Measurements from ENCODE around the gene PPP6R3.

The PPP6R3 gene

DNA sequence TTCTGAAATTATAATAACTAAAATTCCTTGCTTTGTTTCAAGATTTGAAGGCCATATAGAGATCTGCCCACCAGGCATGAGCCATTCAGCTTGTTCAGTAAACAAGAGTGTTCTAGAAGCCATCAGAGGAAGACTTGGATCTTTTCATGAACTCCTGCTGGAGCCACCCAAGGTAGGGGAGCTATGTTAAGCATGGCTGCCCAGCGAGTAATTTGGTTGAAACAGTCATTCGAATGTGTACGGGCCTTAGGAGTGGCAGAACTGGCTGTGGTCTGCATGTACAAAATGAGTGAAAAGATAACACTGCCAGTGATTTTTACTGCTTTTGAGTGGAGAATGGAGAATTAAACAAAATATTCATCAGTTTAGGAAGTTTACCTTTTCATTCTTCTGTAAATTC is 103.7 kb downstream of the PPP6R3 start:
- DNase-seq (ENCODE audit: low read depth), result no peak

DNA sequence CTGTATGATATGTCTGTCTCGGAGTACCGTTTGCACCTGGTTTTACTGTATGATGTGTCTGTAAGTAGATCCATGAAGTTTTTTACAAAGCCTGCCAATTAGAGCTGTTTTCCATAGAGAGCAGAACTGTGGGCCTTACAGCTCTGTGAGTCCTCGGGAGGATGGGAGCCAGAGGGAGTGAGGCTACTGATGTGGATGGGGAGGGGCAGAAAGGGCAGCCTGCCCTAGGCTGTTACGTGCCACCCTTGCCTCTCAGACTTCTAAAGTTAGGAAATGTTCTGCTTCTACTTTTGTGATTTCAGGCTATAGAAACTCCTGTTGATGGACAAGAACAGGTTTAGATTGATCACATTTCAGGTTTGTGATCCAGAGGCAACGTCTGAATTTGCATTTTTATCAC is 105.2 kb downstream of the PPP6R3 start:
- DNase-seq (ENCODE audit: low read depth), result no peak

DNA sequence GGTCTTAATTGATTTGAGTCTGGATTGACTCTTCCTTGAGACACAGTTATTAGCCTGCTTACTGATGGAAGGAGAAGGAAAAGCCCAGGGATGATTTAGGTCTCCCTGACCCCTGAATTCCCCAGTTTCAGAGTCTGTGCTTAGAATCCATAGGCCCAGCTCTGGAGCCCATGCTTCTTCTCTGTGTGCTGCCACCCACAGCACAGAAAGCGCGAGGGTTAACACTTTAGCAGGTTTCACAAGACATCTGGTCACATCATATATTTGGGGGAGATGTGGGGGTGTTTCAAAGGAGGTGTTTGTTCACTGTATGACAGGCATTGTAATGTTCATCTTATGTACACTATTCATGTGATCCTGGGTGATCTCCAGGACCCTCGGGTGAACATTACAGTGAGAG is 107.0 kb downstream of the PPP6R3 start:
- no peak for DNase-seq (ENCODE audit: low read depth)

DNA sequence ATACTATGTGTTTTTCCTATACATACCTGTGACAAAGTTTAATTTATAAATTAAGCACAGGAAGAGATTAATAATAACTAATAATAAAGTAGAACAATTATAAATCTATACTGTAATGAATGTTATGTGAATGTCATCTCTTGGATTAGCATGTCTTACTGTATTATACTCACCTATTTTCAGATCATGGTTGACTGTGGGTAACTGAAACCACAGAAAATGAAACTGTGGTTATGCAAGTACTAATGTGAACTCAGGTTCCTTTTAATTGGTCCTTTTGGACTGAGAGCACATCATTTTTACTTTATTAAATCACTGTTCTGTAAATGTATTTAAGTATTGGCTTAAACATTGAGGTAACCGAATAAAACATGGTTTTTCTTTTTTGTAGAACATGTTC is 108.8 kb downstream of the PPP6R3 start:
- no peak for DNase-seq (ENCODE audit: low read depth)

DNA sequence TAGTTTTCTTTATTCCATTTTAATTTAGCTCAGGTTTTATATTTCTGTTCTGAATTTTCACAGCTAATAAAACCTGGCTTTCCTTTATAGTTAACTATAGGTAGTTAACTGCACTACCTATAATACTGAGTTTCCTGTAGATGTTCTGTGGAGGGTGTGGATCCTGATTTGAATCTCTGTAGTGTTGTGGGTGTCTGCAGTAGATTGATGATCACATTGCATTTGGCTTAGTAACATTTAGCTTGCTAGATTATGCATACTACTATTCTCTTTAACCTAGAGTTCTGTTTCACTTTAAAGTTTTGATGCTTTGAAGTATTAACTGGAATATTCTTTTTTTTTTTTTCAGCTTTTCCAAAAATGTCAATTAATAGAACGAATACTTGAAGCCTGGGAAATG is 110.1 kb downstream of the PPP6R3 start:
- DNase-seq (ENCODE audit: low read depth), result no peak

DNA sequence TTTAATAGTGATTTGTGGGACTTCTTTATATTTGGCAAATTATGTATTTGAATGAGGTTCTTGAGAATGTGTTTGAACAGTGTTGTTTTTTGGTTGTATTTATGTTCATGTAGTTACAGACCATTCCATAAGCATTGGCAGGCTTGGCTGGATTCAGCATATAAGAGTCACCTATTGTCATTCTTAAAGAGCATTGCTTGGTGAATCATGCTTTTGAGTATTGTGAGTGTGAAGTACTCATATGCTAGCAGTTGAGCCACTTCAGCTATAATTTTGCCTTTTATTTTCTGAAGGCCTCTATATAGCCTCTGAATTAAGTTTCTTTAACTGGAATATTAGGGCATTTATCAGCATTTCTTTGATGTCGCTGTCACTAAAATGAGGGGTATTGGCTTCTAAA is 113.8 kb downstream of the PPP6R3 start:
- no peak for DNase-seq (ENCODE audit: low read depth)

DNA sequence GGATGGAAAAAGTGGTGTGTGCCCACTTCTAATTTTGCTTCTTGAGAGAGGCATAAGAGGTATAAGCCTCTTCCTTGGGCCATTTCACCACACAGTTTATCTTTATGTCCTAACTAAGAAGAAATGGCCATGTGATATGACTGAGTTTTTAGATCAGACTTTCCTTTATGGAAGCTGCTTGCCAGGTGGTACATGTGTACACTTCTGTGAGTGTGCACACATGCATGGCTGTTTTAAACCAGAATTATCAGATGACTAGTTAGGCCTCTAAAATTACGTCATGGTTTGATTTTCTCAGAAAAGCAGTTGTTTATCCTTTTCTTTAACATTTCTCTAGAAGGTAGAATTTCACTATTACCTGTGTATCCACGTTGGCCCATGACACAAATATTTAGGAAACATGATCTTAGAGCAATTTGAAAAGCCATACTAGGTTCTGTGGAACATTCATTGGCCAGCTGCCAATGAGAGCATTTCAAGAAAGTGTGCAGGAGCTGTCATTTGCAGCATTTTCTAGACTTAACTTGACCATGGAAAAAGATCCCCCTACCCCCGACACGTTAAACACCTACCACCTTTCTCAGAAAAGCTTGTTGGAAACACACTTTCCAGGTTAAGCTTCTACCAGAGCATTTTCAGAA is 114.6 kb downstream of the PPP6R3 start:
- DNase-seq (ENCODE audit: low read depth), result no peak

DNA sequence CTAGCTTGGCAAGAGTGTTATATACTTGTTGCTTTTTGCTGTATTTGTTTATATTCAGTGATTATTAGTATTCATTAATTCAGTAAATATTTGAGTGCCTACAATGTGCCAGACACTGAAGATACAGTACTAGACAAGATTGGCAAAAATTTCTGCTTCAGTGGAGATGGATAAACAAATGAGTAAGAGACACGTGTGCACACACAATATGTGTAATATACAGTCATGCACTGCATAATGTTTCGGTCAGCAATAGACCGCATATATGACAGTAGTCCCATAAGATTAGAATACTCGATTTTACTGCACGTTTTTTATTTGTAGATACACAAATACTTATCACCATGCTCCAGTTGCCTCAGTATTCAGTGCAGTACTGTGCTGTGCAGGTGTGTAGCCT is 118.9 kb downstream of the PPP6R3 start:
- DNase-seq (ENCODE audit: low read depth), result no peak

DNA sequence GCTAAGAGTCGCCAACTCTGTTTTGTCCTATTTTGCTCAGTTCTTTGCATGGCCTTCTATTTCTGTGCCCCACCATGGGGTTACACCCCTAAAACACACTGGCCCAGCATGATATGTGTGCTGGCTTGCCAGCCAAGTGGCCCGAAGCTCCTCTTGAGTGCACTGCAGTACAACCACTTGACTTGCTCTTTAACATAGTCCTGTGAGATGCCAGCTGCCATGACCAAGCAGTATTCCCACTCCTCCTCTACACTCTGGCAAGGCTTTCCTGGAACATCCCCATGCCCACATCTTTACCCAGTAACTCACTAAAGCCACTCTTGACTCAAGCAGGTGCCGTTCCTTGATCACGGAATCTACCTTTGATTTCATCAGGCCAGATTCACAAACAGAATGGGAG is 120.9 kb downstream of the PPP6R3 start:
- no peak for DNase-seq (ENCODE audit: low read depth)

DNA sequence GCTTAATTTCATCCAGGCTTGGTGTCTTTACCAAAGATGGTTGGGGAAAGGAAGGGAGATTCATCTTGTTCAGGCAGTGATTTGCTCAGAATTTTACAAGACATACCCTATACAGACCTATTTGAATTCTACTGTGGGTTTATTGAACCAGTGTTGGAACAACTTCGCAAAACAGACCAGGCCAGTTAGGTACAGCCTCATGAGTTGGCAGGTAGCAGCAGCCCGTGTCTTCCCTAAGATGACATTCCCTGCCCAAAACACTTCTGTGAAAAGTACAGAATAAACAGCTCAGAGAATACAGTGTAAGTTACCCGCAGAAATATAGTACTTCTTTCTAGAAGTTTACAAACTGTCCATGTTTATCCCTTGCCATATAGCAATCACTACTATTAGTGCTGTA is 121.3 kb downstream of the PPP6R3 start:
- DNase-seq (ENCODE audit: low read depth), result no peak

DNA sequence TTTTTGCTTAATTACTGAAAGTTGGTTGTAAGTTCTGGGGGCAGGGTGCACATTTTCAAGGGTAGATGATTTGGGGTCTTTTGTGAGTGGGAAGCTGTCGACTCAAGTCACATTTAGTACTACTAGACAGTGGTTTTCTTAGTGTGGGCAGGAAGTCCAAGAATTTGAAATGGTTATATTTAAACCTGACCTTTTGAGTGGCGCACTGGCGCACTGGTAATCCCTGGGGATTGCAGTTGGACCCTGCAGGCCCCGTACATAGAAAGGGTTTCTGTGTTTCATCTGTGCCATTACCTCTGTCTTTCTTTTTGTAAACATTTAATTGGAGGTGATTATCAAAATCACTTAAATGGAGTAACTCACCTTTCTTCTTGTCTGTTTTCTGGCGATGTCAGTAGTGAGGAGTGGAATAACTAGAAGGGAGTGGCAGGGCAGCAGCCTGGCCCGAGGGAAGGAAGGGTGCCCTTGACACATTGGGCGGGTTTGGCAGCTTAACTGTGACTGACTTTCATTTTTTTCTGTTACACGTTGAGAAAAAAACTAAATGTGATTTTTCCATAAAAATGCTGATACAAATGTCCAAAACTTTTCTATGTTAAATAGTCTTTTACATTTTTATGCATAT is 122.0 kb downstream of the PPP6R3 start:
- no peak for DNase-seq (ENCODE audit: low read depth)

DNA sequence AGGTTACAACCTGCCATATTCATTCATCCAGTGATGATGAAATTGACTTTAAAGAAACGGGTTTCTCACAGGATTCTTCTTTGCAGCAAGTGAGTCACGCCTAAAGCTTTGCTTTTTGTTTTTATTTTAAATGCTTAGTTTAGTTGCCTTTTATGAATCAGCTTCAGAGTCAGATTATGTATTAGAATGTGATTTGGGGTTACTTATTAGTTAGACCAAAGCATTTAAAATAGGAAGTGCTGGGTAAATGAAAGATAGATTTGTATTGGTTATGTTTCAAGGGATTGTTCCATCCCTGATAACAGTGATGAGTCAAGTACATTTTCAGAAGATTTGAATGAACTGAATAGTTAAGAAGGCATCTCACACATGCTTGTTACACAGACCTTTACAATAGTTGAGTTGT is 122.5 kb downstream of the PPP6R3 start:
- no peak for DNase-seq (ENCODE audit: low read depth)

DNA sequence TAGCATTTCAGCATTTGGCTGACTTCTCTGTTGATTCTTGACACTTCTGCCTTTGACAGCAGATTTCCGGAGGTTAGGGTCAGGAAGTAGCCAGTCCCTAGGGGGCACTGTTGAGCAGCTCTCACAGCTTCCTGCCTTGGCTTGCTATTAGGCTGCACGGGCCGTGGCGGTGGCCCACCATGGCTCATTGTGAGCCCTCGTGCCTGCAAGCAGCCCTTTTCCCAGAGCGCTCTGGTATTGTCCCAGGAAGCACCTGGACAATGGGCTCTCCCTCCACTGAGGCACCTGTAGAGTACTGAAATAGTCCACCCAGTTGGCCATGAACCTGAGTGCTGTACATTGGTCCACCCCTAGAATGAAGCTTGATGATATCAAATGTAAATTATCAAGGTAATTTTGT is 123.5 kb downstream of the PPP6R3 start:
- DNase-seq (ENCODE audit: low read depth), result peak; percentile 46

DNA sequence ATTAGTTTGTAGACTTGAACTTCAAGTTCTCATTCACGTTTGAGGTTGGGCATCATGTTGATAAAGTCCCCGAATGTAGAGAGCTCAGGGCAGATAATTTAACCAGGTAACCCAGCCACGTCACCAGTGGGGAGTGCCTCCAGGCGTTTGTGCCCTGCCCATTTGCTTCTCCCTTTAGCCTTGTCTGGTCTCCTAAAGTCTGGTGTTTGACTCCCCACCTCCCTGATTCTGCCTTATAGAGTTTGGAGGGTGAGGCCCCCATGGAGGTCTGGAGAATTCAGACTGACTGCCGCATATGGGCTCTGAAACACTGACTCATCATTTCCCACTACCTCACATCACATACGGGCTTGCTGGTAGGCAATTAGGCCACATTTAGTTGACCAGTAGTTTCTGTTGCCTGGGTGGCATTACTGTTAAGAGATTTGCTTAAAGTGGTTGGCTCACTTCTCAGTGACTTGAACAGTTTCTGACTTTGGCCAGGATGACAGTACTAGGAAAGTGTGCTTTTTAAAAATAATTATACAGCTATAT is 124.5 kb downstream of the PPP6R3 start:
- DNase-seq (ENCODE audit: low read depth), result no peak

DNA sequence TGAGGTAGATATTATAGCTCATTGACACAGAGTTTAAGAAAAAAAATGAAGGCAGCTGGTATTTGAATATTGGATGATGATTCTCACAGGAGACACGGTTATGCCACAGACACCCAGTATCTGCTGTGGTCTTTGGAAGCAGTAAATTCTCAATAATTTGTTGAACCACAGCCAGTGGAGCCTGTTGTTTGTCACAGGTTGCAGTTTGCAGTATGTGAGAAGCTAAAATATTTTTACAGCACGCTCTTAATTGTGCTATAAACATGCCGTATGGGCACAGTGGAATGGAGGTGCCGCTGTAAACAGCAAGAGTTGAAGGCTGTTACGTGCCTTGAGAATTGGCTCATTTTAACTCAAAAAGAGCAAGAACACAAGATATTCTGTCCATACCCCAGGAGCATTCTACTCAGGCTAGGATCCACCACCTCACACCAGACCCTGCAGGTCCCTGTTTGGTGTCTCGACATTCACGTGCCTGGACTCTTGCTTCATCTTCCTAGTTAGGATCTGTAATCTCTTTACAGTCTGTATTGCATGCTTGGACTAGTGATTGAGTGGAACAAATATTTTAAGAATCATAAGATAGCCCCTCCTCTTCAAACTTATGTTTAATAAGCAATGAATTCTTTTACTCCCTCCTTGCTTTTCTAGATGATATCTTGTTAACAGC is 129.1 kb downstream of the PPP6R3 start:
- no peak for DNase-seq (ENCODE audit: low read depth)

DNA sequence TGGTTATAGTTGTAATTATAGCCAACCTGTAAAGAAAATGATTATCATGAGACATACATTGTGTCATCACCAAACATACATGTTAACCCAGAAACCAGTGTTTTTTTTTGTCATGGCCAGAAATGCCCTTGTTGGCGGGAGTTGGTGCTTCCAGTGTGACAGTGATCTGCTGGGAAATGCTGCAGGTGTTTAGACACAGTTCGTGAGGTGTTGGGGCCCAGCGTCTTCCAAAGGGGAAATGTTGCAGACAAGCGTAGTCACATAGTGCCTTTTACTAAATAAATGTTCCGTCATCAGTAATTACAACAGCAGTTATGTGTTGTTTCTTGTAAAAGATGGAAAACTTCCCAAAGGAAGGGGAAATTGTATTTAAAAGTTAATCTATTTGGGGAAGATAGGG is 131.2 kb downstream of the PPP6R3 start:
- no peak for DNase-seq (ENCODE audit: low read depth)

DNA sequence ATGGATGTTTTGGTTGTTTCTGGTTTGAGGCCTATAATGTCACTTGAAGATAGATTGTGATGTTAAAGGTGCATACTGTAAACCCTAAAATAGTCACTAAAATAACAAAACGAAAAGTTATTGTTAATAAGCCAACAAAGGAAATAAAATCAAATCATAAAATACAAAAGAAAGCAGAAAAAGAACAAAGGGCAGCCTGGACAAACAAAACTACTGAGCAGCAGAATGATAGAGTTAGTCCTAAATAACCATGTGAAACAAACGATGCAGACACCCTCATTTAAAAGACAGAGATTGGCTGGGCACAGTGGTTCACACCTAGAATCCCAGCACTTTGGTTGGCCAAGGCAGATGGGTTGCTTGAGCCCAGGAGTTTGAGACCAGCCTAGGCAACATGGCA is 132.9 kb downstream of the PPP6R3 start:
- no peak for DNase-seq (ENCODE audit: low read depth)

DNA sequence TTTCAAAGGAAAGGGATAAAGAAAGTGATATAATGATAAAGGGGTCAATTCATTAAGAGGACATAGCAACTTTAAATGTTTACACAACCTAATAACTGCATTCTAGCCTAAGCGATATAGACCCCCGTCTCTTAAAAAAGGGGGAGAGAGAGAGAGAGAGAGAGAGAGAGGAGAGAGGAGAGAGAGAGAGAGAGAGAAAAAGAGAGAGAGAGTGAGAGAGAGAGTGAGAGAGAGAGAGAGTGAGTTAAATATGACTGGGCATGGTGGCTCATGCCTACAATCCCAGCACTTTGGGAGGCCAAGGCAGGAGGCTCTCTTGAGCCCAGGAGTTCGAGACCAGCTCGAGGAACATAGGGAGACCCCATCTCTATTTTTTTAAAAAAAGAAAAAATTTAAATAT is 133.6 kb downstream of the PPP6R3 start:
- no peak for DNase-seq (ENCODE audit: low read depth)

DNA sequence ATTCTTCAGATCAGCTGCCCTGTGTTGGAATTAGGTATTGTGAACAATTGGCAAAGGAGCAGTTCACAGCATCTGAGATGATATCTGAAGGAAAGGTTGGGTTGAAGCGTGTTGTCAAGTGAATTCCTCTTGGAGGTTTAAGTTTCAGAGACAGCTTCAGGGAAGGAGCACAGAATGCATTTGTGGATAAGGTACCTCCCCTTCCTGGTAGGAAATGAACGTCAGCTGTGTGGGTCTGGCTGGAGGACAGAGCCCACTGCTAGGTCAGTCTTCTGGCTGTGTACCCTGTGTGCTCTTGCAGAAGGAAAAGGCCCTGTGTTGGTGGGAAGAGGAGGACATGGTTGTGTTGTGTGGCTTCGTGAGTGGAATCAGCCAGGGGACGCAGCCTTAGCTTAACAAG is 135.7 kb downstream of the PPP6R3 start:
- DNase-seq (ENCODE audit: low read depth), result no peak

DNA sequence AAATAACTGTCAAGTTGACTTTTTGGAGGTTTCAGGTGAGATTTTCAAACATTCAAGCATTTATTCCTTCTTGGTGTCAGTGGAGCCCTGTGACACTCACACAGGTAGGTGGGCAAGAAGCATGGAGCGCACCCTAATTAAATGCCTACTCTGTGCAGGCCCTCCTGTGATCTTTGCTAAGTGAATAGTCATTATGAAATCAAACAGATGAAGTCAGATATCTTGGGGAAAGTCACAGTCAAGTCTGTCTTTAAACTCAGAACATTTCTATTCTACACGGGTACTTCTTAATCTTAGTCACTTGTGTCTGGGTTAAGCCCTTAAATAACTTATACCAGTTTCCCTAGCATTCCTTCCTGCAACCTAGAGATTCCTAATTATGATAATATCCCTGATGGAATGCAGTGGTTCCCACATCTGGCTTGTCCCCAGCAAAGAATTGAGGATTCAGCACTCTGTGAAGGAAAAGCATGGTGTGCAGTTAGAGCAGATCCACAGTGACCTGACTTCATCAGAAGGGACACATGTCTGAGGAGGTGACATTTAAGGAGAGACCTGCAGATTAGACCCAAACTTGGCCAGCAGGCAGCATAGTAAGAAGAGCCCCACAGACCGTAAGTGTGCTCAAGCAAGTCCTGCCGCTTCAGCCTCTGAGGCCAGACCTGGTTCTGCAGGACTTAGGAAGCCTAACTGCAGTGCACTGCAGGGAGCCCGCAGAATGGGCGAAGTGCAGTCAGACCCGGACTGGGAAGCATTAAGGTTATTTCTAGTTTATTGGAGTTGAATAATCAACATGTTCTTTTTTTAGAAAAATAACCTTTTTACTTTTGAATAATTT is 138.5 kb downstream of the PPP6R3 start:
- no peak for DNase-seq (ENCODE audit: low read depth)

DNA sequence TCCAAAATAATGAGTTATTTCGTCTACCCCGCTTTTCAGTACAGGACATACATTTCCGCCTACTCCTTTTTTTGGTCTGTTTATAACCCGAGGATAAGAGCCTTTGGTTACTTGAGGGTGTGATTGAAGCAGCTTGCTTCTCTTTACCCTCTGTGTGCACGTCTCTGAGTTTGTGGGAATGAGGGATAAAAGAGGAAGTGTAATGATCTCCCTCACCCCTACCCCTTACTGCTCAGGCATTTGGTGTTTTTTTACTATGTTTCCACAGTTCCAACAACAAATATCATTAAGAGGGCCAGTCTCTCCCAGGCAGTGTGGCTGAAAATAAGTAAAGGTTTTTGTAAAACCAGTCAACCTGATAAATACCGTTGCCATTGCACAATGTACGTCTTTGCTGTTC is 140.6 kb downstream of the PPP6R3 start:
- no peak for DNase-seq (ENCODE audit: low read depth)

DNA sequence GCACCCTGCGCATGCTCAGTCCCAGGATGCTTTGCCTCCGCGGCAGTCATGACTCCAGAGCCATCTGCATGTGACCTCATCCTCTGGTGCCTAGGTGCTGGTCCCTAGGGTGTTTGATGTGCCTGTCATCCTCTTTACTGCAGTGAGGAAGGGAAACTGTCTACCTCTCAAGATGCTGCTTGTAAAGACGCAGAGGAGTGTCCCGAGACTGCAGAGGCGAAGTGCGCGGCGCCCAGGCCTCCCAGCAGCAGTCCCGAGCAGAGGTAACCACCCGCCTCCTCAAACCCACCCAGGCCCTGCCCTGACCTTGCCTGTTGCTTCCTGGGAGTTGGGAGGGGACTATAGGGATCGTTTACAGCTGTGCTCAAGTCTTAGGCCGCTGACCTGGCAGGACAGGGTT is 149.2 kb downstream of the PPP6R3 start:
- no peak for DNase-seq (ENCODE audit: low read depth)

Measured in activated T-cell treated with anti-CD3 and anti-CD28 coated beads for 48 hours (primary cell).